Measurements from ENCODE around the gene CERKL.

DNA sequence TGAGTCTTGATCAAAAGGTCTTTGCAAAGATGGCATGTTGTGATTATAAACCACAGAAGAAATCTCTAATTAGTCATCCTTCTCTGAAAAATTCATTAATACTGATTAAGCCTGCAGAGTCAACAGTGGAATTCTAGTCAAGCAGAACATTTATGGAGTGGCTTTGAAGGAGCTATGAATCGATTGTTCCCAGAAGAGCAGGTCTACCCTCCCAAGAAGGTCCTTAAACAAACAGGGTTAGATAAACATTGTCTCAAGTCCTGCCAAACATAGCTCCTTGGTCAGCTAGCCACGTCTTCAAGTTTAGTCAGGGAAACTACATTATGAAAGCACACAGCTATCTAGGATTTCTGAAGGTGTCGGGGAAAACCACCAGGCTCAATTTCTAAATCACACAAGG, 110.8 kb downstream of the CERKL start:
- TF ChIP-seq, protein P1, sequence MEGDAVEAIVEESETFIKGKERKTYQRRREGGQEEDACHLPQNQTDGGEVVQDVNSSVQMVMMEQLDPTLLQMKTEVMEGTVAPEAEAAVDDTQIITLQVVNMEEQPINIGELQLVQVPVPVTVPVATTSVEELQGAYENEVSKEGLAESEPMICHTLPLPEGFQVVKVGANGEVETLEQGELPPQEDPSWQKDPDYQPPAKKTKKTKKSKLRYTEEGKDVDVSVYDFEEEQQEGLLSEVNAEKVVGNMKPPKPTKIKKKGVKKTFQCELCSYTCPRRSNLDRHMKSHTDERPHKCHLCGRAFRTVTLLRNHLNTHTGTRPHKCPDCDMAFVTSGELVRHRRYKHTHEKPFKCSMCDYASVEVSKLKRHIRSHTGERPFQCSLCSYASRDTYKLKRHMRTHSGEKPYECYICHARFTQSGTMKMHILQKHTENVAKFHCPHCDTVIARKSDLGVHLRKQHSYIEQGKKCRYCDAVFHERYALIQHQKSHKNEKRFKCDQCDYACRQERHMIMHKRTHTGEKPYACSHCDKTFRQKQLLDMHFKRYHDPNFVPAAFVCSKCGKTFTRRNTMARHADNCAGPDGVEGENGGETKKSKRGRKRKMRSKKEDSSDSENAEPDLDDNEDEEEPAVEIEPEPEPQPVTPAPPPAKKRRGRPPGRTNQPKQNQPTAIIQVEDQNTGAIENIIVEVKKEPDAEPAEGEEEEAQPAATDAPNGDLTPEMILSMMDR (IDR thresholded peaks at IDR 0.05; ENCODE audit: low read length): no peak
- TF ChIP-seq EZH2 (IDR thresholded peaks at IDR 0.05; ENCODE audit: borderline replicate concordance, low read length): no peak

Data from OCI-LY1 (cell line).